SK-N-SH treated with all-trans-retinoic acid at 6 μM for 48 hours (cell line): ENCODE data around the gene RMC1.

Experiments
- BACH2 ChIP-seq: fragments of 250-450 bp; sonication (Bioruptor Pico); IDR thresholded peaks from 2 replicates; pipeline ENCODE4 v1.9.0; 2021; ENCODE audit warnings: mild to moderate bottlenecking, borderline replicate concordance
- OSR1 ChIP-seq: fragments of 250-450 bp; sonication (Bioruptor Pico); IDR thresholded peaks from 2 replicates; pipeline ENCODE4 v1.8.0; 2022; ENCODE audit warnings: moderate library complexity, mild to moderate bottlenecking, inconsistent platforms
- PPARA ChIP-seq: fragments of 250-450 bp; sonication (Bioruptor Pico); IDR thresholded peaks from 2 replicates; pipeline ENCODE4 v1.5.0; 2020; ENCODE audit warnings: mild to moderate bottlenecking, borderline replicate concordance
- TCF4 ChIP-seq: fragments of 250-450 bp; sonication (Bioruptor Pico); IDR thresholded peaks from 2 replicates; pipeline ENCODE4 v1.8.0; 2021; ENCODE audit warnings: mild to moderate bottlenecking, moderate library complexity, borderline replicate concordance
- ZC3H10 ChIP-seq: fragments of 250-450 bp; sonication (Bioruptor Pico); IDR thresholded peaks from 2 replicates; pipeline ENCODE4 v1.5.1; 2021; ENCODE audit warnings: mild to moderate bottlenecking, moderate library complexity
- ZFP3 ChIP-seq: fragments of 250-450 bp; sonication (Bioruptor Pico); IDR thresholded peaks from 2 replicates; pipeline ENCODE4 v1.5.0; 2020; ENCODE audit warnings: mild to moderate bottlenecking, moderate library complexity
- ZFP30 ChIP-seq: fragments of 450-650 bp; formaldehyde crosslinking; IDR thresholded peaks from 2 replicates; pipeline ENCODE4 v1.5.0; 2022; ENCODE audit warnings: mild to moderate bottlenecking, moderate library complexity
- TF ChIP-seq, protein P1 (sequence below): fragments of 250-450 bp; sonication (Bioruptor Pico); IDR thresholded peaks from 2 replicates; pipeline ENCODE4 v1.5.1; 2021; ENCODE audit warnings: mild to moderate bottlenecking, moderate library complexity
- TF ChIP-seq, protein P2 (sequence below): fragments of 250-450 bp; sonication (Bioruptor Pico); IDR thresholded peaks from 2 replicates; pipeline ENCODE4 v1.8.0; 2020; ENCODE audit warnings: mild to moderate bottlenecking, moderate library complexity, borderline replicate concordance

DNA sequence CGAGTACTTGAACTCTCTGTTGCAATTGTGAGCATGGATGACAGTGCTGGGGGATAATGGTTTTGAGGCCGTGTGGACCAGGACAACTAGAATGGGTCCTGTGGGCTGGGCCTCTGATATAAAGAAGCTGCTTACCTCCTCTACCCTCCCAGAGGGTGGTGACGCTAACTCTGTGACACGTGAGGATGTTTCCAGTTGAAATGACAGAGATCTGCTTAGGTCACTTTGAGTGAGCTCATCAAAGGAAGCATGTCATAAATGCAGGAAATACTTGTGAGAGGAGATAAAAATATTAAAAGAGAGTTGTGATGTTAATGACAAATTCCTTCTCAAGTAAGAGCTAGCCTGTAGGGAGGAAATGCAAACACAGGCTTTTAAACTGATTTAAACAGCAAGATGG is 16.4 kb downstream of the RMC1 start:
- TF ChIP-seq, protein P1, sequence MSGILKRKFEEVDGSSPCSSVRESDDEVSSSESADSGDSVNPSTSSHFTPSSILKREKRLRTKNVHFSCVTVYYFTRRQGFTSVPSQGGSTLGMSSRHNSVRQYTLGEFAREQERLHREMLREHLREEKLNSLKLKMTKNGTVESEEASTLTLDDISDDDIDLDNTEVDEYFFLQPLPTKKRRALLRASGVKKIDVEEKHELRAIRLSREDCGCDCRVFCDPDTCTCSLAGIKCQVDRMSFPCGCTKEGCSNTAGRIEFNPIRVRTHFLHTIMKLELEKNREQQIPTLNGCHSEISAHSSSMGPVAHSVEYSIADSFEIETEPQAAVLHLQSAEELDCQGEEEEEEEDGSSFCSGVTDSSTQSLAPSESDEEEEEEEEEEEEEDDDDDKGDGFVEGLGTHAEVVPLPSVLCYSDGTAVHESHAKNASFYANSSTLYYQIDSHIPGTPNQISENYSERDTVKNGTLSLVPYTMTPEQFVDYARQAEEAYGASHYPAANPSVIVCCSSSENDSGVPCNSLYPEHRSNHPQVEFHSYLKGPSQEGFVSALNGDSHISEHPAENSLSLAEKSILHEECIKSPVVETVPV = no peak
- no peak for TF ChIP-seq ZFP30 (CRISPR knock-in tag)
- no peak for TF ChIP-seq PPARA
- TF ChIP-seq, protein P2, sequence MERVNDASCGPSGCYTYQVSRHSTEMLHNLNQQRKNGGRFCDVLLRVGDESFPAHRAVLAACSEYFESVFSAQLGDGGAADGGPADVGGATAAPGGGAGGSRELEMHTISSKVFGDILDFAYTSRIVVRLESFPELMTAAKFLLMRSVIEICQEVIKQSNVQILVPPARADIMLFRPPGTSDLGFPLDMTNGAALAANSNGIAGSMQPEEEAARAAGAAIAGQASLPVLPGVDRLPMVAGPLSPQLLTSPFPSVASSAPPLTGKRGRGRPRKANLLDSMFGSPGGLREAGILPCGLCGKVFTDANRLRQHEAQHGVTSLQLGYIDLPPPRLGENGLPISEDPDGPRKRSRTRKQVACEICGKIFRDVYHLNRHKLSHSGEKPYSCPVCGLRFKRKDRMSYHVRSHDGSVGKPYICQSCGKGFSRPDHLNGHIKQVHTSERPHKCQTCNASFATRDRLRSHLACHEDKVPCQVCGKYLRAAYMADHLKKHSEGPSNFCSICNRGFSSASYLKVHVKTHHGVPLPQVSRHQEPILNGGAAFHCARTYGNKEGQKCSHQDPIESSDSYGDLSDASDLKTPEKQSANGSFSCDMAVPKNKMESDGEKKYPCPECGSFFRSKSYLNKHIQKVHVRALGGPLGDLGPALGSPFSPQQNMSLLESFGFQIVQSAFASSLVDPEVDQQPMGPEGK = no peak
- no peak for TF ChIP-seq TCF4 (CRISPR knock-in tag)
- no peak for TF ChIP-seq OSR1 (CRISPR knock-in tag)
- TF ChIP-seq BACH2 (CRISPR knock-in tag) = no peak
- TF ChIP-seq ZC3H10 (CRISPR knock-in tag) = no peak
- no peak for TF ChIP-seq ZFP3
